BLaER1 treated with 17β-estradiol and CSF1 and Interleukin-3, amounts not matched to agents 10 nM and 100 nM (cell line): Measurements from ENCODE around the gene CDCP1.
"Not testable (repeated sequence)": the region's sequence is repeated elsewhere in the genome, so short reads cannot be mapped to it uniquely, and the experiment has no call there.

Experiments
- H3K27ac ChIP-seq, 11 experiments: shearing (Covaris generic); formaldehyde crosslinking; 2 replicates each; pipeline ENCODE4 v1.8.1; 2022
- H3K27me3 ChIP-seq, 11 experiments: shearing (Covaris generic); formaldehyde crosslinking; 2 replicates each; pipeline ENCODE4 v1.8.1; 2022
- H3K36me3 ChIP-seq, 11 experiments: shearing (Covaris generic); formaldehyde crosslinking; 2 replicates each; pipeline ENCODE4 v1.8.1; 2022
- H3K4me1 ChIP-seq, 10 experiments: shearing (Covaris generic); formaldehyde crosslinking; 2 replicates each; pipeline ENCODE4 v1.8.1; 2022
- H3K4me2 ChIP-seq, 11 experiments: shearing (Covaris generic); formaldehyde crosslinking; 2 replicates each; pipeline ENCODE4 v1.8.1; 2022
- H3K4me3 ChIP-seq, 10 experiments: shearing (Covaris generic); formaldehyde crosslinking; 2 replicates each; pipeline ENCODE4 v1.8.1; 2022
- H3K9ac ChIP-seq, 11 experiments: shearing (Covaris generic); formaldehyde crosslinking; 2 replicates each; pipeline ENCODE4 v1.8.1; 2022
- H3K9me3 ChIP-seq, 11 experiments: shearing (Covaris generic); formaldehyde crosslinking; replicated peaks in 1 of 11; 2 replicates each; pipeline ENCODE4 v1.8.1; 2022
- H4K20me1 ChIP-seq, 11 experiments: shearing (Covaris generic); formaldehyde crosslinking; 2 replicates each; pipeline ENCODE4 v1.8.1; 2022
- Cebpa-rat ChIP-seq, 11 experiments: shearing (Covaris generic); IDR thresholded peaks; 2 replicates each; pipeline ENCODE4 v1.8.1; 2022

The CDCP1 gene

GRCh38 chr3:45083023-45083422 lies 63.2 kb downstream of the CDCP1 start:
- Histone ChIP-seq H3K9ac (no peak overlapping the region), H4K20me1 (peaks cover 0 to 38% (median 0%) of the 10 kb centered on the region in 11 experiments; a peak in 2 of 22 replicates), H3K4me1 (peaks cover 0 to 35% (median 0%) of the 10 kb centered on the region in 10 experiments; a peak in 4 of 20 replicates), H3K36me3 (peaks cover 0 to 27% (median 0%) of the 10 kb centered on the region in 11 experiments; a peak in 3 of 22 replicates), H3K4me3 (no peak overlapping the region), H3K27me3 (no peaks in the 10 kb centered on the region), H3K27ac (no peak overlapping the region), H3K4me2 (peak overlapping the region in 1 of 11 experiments; percentile 21; a peak in 1 of 22 replicates), H3K9me3 (peaks cover 0 to 27% (median 7%) of the 10 kb centered on the region in 11 experiments; a peak in 12 of 22 replicates)
- TF ChIP-seq Cebpa-rat (IDR thresholded peaks at IDR 0.05) = no peak

- no peak for TF ChIP-seq Cebpa-rat (IDR thresholded peaks at IDR 0.05)
- H3K4me2 ChIP-seq = no peak overlapping the region
- peaks cover 0 to 43% (median 0%) of the 10 kb centered on the region in 10 experiments; a peak in 6 of 20 replicates for H3K4me1 ChIP-seq
- H3K9ac ChIP-seq = no peak overlapping the region
- no peak overlapping the region for H3K27ac ChIP-seq
- no peaks in the 10 kb centered on the region for H3K27me3 ChIP-seq
- peaks cover 0 to 27% (median 7%) of the 10 kb centered on the region in 11 experiments; a peak in 12 of 22 replicates for H3K9me3 ChIP-seq
- no peak overlapping the region for H3K4me3 ChIP-seq
- peaks cover 0 to 35% (median 0%) of the 10 kb centered on the region in 11 experiments; a peak in 2 of 22 replicates for H4K20me1 ChIP-seq
- peaks cover 0 to 27% (median 0%) of the 10 kb centered on the region in 11 experiments; a peak in 3 of 22 replicates for H3K36me3 ChIP-seq
Measured at GRCh38 chr3:45082142-45082538, 64.0 kb downstream of the CDCP1 start.

DNA sequence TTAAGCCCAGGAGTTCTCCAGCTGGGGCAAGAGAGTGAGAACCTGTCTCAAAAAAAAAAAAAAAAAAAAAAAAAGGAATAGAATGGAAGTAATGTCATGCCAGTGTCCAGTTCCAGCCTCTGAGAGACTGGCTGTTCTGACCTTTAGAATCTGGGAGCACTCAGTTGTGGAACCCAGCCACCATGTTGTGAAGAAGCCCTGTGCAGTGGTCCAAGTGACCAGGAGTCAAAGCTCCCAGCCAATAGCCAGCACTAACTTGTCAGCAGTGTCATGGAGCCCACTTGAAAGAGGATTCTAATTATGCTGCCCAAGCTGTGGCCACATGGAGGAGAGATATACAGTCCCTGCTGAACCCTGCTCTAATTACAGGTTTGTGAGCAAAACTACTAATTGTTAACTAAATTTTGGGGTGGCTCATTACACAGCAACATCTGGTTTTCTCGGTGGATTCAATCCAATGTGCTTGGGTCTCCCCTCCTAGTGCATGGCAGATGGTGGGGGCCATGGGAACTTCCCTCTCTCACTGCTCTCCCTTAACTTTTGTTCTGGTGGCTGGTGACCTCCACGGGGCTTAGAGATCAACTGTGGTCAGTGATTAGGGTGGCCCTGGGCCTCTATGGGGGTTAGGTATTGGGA lies 64.6 kb downstream of the CDCP1 start:
- no peak overlapping the region for H3K4me3 ChIP-seq
- H3K27me3 ChIP-seq = no peaks in the 10 kb centered on the region
- peaks cover 0 to 24% (median 0%) of the 10 kb centered on the region in 11 experiments; a peak in 3 of 22 replicates for H3K36me3 ChIP-seq
- H4K20me1 ChIP-seq = peaks cover 0 to 30% (median 0%) of the 10 kb centered on the region in 11 experiments; a peak in 1 of 22 replicates
- no peak overlapping the region for H3K27ac ChIP-seq
- peaks cover 0 to 27% (median 7%) of the 10 kb centered on the region in 11 experiments; a peak in 12 of 22 replicates for H3K9me3 ChIP-seq
- H3K9ac ChIP-seq = no peak overlapping the region
- peaks cover 0 to 48% (median 0%) of the 10 kb centered on the region in 10 experiments; a peak in 6 of 20 replicates for H3K4me1 ChIP-seq
- TF ChIP-seq Cebpa-rat (IDR thresholded peaks at IDR 0.05) = no peak
- no peak overlapping the region; a peak in 1 of 22 replicates for H3K4me2 ChIP-seq

DNA sequence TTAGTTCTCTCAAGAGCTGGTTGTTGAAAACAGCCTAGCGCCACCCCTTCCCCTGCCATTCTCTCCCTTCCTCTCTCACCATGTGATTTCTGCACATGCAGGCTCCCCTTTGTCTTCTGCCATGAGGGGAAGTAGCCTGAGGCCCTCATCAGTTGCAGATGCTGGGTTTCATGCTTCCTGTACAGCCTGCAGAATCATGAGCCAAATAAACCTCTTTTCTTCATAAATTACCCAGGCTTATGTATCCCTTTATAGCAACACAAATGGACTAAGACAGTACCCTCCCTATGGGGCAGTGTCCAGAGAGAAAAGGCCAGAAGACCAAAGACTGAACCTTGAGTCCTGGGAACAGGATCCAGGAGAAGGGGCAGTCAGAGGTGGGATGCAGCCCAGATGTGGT lies 65.4 kb downstream of the CDCP1 start:
- peaks cover 0 to 27% (median 7%) of the 10 kb centered on the region in 11 experiments; a peak in 12 of 22 replicates for H3K9me3 ChIP-seq
- peak overlapping the region in 2 of 11 experiments; percentile 89 to 94; a peak in 4 of 22 replicates for H3K4me2 ChIP-seq
- TF ChIP-seq Cebpa-rat (IDR thresholded peaks at IDR 0.05) = no peak
- H3K27ac ChIP-seq = no peak overlapping the region
- peaks cover 0 to 56% (median 4%) of the 10 kb centered on the region in 10 experiments; a peak in 8 of 20 replicates for H3K4me1 ChIP-seq
- peaks cover 0 to 22% (median 0%) of the 10 kb centered on the region in 11 experiments; a peak in 1 of 22 replicates for H4K20me1 ChIP-seq
- H3K9ac ChIP-seq = no peak overlapping the region
- H3K36me3 ChIP-seq = peaks cover 0 to 24% (median 0%) of the 10 kb centered on the region in 11 experiments; a peak in 3 of 22 replicates
- 0 out of 20 replicates have a peak overlapping the region, but pooled peaks of 1 of the 10 experiments have one; percentile 4 for H3K4me3 ChIP-seq
- H3K27me3 ChIP-seq = no peaks in the 10 kb centered on the region

GRCh38 chr3:45079715-45080114 lies 66.5 kb downstream of the CDCP1 start:
- Histone ChIP-seq H3K36me3 (peaks cover 0 to 24% (median 0%) of the 10 kb centered on the region in 11 experiments; a peak in 3 of 22 replicates), H3K27me3 (no peaks in the 10 kb centered on the region), H3K9me3 (peaks cover 0 to 27% (median 7%) of the 10 kb centered on the region in 11 experiments; a peak in 12 of 22 replicates), H3K4me1 (peaks cover 0 to 68% (median 6%) of the 10 kb centered on the region in 10 experiments; a peak in 8 of 20 replicates), H3K4me2 (peak overlapping the region in 2 of 11 experiments; percentile 89 to 94; a peak in 4 of 22 replicates), H3K27ac (peak overlapping the region in 1 of 11 experiments; percentile 42; a peak in 2 of 22 replicates), H3K4me3 (no peak overlapping the region; a peak in 1 of 20 replicates), H4K20me1 (peaks cover 0 to 13% (median 0%) of the 10 kb centered on the region in 11 experiments; a peak in 1 of 22 replicates), H3K9ac (peak overlapping the region in 1 of 11 experiments; percentile 6; a peak in 1 of 22 replicates)
- no peak for TF ChIP-seq Cebpa-rat (IDR thresholded peaks at IDR 0.05)

GRCh38 chr3:45078910-45079522 lies 67.2 kb downstream of the CDCP1 start:
- Histone ChIP-seq H4K20me1 (peaks cover 0 to 10% (median 0%) of the 10 kb centered on the region in 11 experiments; a peak in 1 of 22 replicates), H3K9ac (peak overlapping the region in 1 of 11 experiments; percentile 6; a peak in 1 of 22 replicates), H3K36me3 (peaks cover 0 to 24% (median 0%) of the 10 kb centered on the region in 11 experiments; a peak in 3 of 22 replicates), H3K4me3 (peak overlapping the region in 1 of 10 experiments; percentile 20; a peak in 1 of 20 replicates), H3K27me3 (no peaks in the 10 kb centered on the region), H3K4me2 (peak overlapping the region in 2 of 11 experiments; percentile 89 to 94; a peak in 4 of 22 replicates), H3K4me1 (peaks cover 0 to 75% (median 6%) of the 10 kb centered on the region in 10 experiments; a peak in 8 of 20 replicates), H3K9me3 (peaks cover 0 to 27% (median 7%) of the 10 kb centered on the region in 11 experiments; a peak in 12 of 22 replicates), H3K27ac (peak overlapping the region in 1 of 11 experiments; percentile 42; a peak in 1 of 22 replicates)
- TF ChIP-seq Cebpa-rat (IDR thresholded peaks at IDR 0.05) = no peak

- not testable (repeated sequence) for H4K20me1 ChIP-seq, H3K27me3 ChIP-seq, H3K27ac ChIP-seq, H3K9ac ChIP-seq
- Histone ChIP-seq H3K4me2 (peak overlapping the region in 2 of 11 experiments; percentile 89 to 94; a peak in 4 of 22 replicates), H3K4me3 (peak overlapping the region in 2 of 10 experiments; percentile 41 to 48; a peak in 2 of 20 replicates), H3K9me3 (peaks cover 0 to 30% (median 7%) of the 10 kb centered on the region in 11 experiments; a peak in 12 of 22 replicates), H3K4me1 (peaks cover 0 to 77% (median 6%) of the 10 kb centered on the region in 10 experiments; a peak in 8 of 20 replicates), H3K36me3 (peaks cover 0 to 24% (median 0%) of the 10 kb centered on the region in 11 experiments; a peak in 3 of 22 replicates)
Measured at GRCh38 chr3:45078256-45078655, 67.9 kb downstream of the CDCP1 start.
